Measurements from ENCODE around the gene FGFRL1. TPM values are rescaled to one million over a fixed set of nuclear protein-coding genes. Genes with fewer than 3 reads are reported as not detected.

Gene FGFRL1
- total and polyA plus RNA-seq, 2 of the 13 experiments (the other 11 are each of a cell fraction or from before 2014, with no cell fraction given) = 19.1 to 30.6 TPM

Other genes starting within 250 kb of the FGFRL1 start
- 0.18 and 0.36 TPM in 2 replicates for gene CPLX1, start 185.5 kb upstream of the FGFRL1 start, total RNA-seq (2016; rRNA removed; fragmentation: Illumina TruSeq; extraction: Trizol)
- 0.18 and 0.57 TPM in 2 replicates for gene CPLX1, start 185.5 kb upstream of the FGFRL1 start, polyA plus RNA-seq (2011; rRNA removed)
- gene GAK, start 79.3 kb upstream of the FGFRL1 start, total RNA-seq (2016; rRNA removed; fragmentation: Illumina TruSeq; extraction: Trizol) = 28.0 and 44.3 TPM in 2 replicates
- 17.5 and 22.2 TPM in 2 replicates for gene GAK, start 79.3 kb upstream of the FGFRL1 start, polyA plus RNA-seq (2011; rRNA removed)
- 1.6 and 5.1 TPM in 2 replicates for gene TMEM175, start 79.2 kb upstream of the FGFRL1 start, total RNA-seq (2016; rRNA removed; fragmentation: Illumina TruSeq; extraction: Trizol)
- 9.9 and 20.1 TPM in 2 replicates for gene TMEM175, start 79.2 kb upstream of the FGFRL1 start, polyA plus RNA-seq (2011; rRNA removed)
- 3.2 and 7.2 TPM in 2 replicates for gene DGKQ, start 38.1 kb upstream of the FGFRL1 start, total RNA-seq (2016; rRNA removed; fragmentation: Illumina TruSeq; extraction: Trizol)
- 4.5 and 6.1 TPM in 2 replicates for gene DGKQ, start 38.1 kb upstream of the FGFRL1 start, polyA plus RNA-seq (2011; rRNA removed)
- gene IDUA, start 24.6 kb upstream of the FGFRL1 start, total RNA-seq (2016; rRNA removed; fragmentation: Illumina TruSeq; extraction: Trizol) = 0.32 and 1.0 TPM in 2 replicates
- 0.77 and 1.5 TPM in 2 replicates for gene IDUA, start 24.6 kb upstream of the FGFRL1 start, polyA plus RNA-seq (2011; rRNA removed)
- gene SLC26A1, start 18.2 kb upstream of the FGFRL1 start, total RNA-seq (2016; rRNA removed; fragmentation: Illumina TruSeq; extraction: Trizol) = 7.2 and 22.9 TPM in 2 replicates
- 5.4 and 8.4 TPM in 2 replicates for gene SLC26A1, start 18.2 kb upstream of the FGFRL1 start, polyA plus RNA-seq (2011; rRNA removed)
- not detected in 2 replicates for gene RNF212, start 101.9 kb downstream of the FGFRL1 start, total RNA-seq (2016; rRNA removed; fragmentation: Illumina TruSeq; extraction: Trizol)
- not detected in 2 replicates for gene RNF212, start 101.9 kb downstream of the FGFRL1 start, polyA plus RNA-seq (2011; rRNA removed)
- gene SPON2, start 161.0 kb downstream of the FGFRL1 start, total RNA-seq (2016; rRNA removed; fragmentation: Illumina TruSeq; extraction: Trizol) = 12.5 and 17.4 TPM in 2 replicates
- gene SPON2, start 161.0 kb downstream of the FGFRL1 start, polyA plus RNA-seq (2011; rRNA removed) = 55.2 and 80.8 TPM in 2 replicates
- 106 and 112 TPM in 2 replicates for gene CTBP1, start 237.5 kb downstream of the FGFRL1 start, total RNA-seq (2016; rRNA removed; fragmentation: Illumina TruSeq; extraction: Trizol)
- 78.5 and 123 TPM in 2 replicates for gene CTBP1, start 237.5 kb downstream of the FGFRL1 start, polyA plus RNA-seq (2011; rRNA removed)

Measured in HepG2 (cell line).